ENCODE results near the gene ZAP70.

- TF ChIP-seq CTCF (IDR thresholded peaks at IDR 0.05): no peak
- no peak for TF ChIP-seq SIN3A (IDR thresholded peaks at IDR 0.05; ENCODE audit: borderline replicate concordance, insufficient read depth, low read depth, low read length)
- TF ChIP-seq POLR2AphosphoS5 (IDR thresholded peaks at IDR 0.05; ENCODE audit: low read depth, low read length): no peak
Observed at GRCh38 chr2:97760480-97761049, 47.2 kb downstream of the ZAP70 start.
